Liver (tissue), 9 donors: ENCODE results near the gene CTTNBP2. TPM values are rescaled to one million over a fixed set of nuclear protein-coding genes. Genes with fewer than 3 reads are reported as not detected.

Experiments used
- DNase-seq: peaks from one replicate; pipeline ENCODE4 v3.0.0-alpha.2; 2017; ENCODE audit warnings: low spot score
- H3K27ac ChIP-seq, 2 donors: one replicate each; pipeline ENCODE4 v1.7.0; 2013; ENCODE audit warnings: inconsistent platforms in 2 of 2, low read length in 2 of 2, control low read depth in 1 of 2, low read depth in 1 of 2, mild to moderate bottlenecking in 1 of 2
- H3K27me3 ChIP-seq, 4 donors: one replicate each; pipeline versions ENCODE4 v1.6.1 to v1.7.0; 2013; ENCODE audit warnings: low read length in 3 of 4, inconsistent platforms in 1 of 4, mild to moderate bottlenecking in 1 of 4, moderate library complexity in 1 of 4; ENCODE audit not compliant: control insufficient read depth in 4 of 4, insufficient read depth in 4 of 4
- H3K36me3 ChIP-seq, 4 donors: one replicate each; pipeline versions ENCODE4 v1.6.1 to v1.7.0; 2013; ENCODE audit warnings: low read length in 3 of 4, mild to moderate bottlenecking in 3 of 4, low read depth in 1 of 4, moderate library complexity in 1 of 4; ENCODE audit not compliant: control insufficient read depth in 4 of 4, insufficient read depth in 3 of 4
- H3K4me1 ChIP-seq, 4 donors: one replicate each; pipeline versions ENCODE4 v1.6.1 to v1.7.0; 2013; ENCODE audit warnings: low read length in 3 of 4, mild to moderate bottlenecking in 3 of 4, moderate library complexity in 1 of 4; ENCODE audit not compliant: control insufficient read depth in 4 of 4, insufficient read depth in 4 of 4
- H3K4me3 ChIP-seq, 3 donors: one replicate each; pipeline versions ENCODE4 v1.6.1 to v1.7.0; 2013; ENCODE audit warnings: low read length in 3 of 3, control low read depth in 1 of 3, low read depth in 1 of 3, mild to moderate bottlenecking in 1 of 3
- H3K9ac ChIP-seq, 2 donors: one replicate each; pipeline ENCODE4 v1.7.0; 2013; ENCODE audit warnings: low read length in 2 of 2, mild to moderate bottlenecking in 2 of 2, moderate library complexity in 2 of 2, control low read depth in 1 of 2, low read depth in 1 of 2
- H3K9me3 ChIP-seq, 4 donors: one replicate each; pipeline versions ENCODE4 v1.6.1 to v1.7.0; 2013; ENCODE audit warnings: low read length in 3 of 4; ENCODE audit not compliant: control insufficient read depth in 4 of 4
- ATF3 ChIP-seq: IDR thresholded peaks from 2 replicates; pipeline ENCODE4 v1.6.1; 2016; ENCODE audit warnings: antibody characterized with exemption
- CTCF ChIP-seq: fragments of 150-350 bp; IDR thresholded peaks from 2 replicates; pipeline ENCODE4 v1.5.1; 2017; ENCODE audit warnings: improper control_type of control experiment, low read depth, low read length; ENCODE audit not compliant: missing input control
- EGR1 ChIP-seq, 2 donors: IDR thresholded peaks; 2 replicates each; pipeline ENCODE4 v1.6.1; 2016 to 2018; ENCODE audit warnings: antibody characterized with exemption in 2 of 2, low read depth in 2 of 2
- FOXA1 ChIP-seq: IDR thresholded peaks from 2 replicates; pipeline ENCODE4 v1.6.1; 2016; ENCODE audit warnings: antibody characterized with exemption
- FOXA2 ChIP-seq: IDR thresholded peaks from 2 replicates; pipeline ENCODE4 v1.6.1; 2016; ENCODE audit warnings: antibody characterized with exemption
- GABPA ChIP-seq, 2 donors: IDR thresholded peaks in 1 of 2; conservative IDR thresholded peaks in 1 of 2; 2 replicates each; pipeline ENCODE4 v1.6.1; 2016; ENCODE audit warnings: antibody characterized with exemption in 2 of 2, mild to moderate bottlenecking in 1 of 2, moderate library complexity in 1 of 2
- HNF4A ChIP-seq, 2 donors: conservative IDR thresholded peaks; 2 replicates each; pipeline ENCODE4 v1.6.1; 2016; ENCODE audit warnings: antibody characterized with exemption in 2 of 2, mild to moderate bottlenecking in 2 of 2
- HNF4G ChIP-seq: IDR thresholded peaks from 2 replicates; pipeline ENCODE4 v1.6.1; 2016; ENCODE audit warnings: antibody characterized with exemption
- JUND ChIP-seq, 2 donors: IDR thresholded peaks; 2 replicates each; pipeline ENCODE4 v1.6.1; 2016; ENCODE audit warnings: antibody characterized with exemption in 2 of 2
- MAX ChIP-seq: IDR thresholded peaks from 2 replicates; pipeline ENCODE4 v1.6.1; 2016; ENCODE audit warnings: antibody characterized with exemption
- NR2F2 ChIP-seq: IDR thresholded peaks from 2 replicates; pipeline ENCODE4 v1.6.1; 2016; ENCODE audit warnings: antibody characterized with exemption
- RAD21 ChIP-seq, 2 donors: IDR thresholded peaks; 2 replicates each; pipeline ENCODE4 v1.6.1; 2016; ENCODE audit warnings: antibody characterized with exemption in 2 of 2, mild to moderate bottlenecking in 2 of 2
- REST ChIP-seq: IDR thresholded peaks from 2 replicates; pipeline ENCODE4 v1.6.1; 2016; ENCODE audit warnings: antibody characterized with exemption, mild to moderate bottlenecking
- RXRA ChIP-seq, 2 donors: IDR thresholded peaks; 2 replicates each; pipeline ENCODE4 v1.6.1; 2017 to 2018; ENCODE audit warnings: antibody characterized with exemption in 2 of 2, mild to moderate bottlenecking in 1 of 2
- SP1 ChIP-seq: IDR thresholded peaks from 2 replicates; pipeline ENCODE4 v1.6.1; 2018; ENCODE audit warnings: antibody characterized with exemption, mild to moderate bottlenecking
- TAF1 ChIP-seq: conservative IDR thresholded peaks from 2 replicates; pipeline ENCODE4 v1.6.1; 2016; ENCODE audit warnings: antibody characterized with exemption, mild to moderate bottlenecking
- YY1 ChIP-seq: IDR thresholded peaks from 2 replicates; pipeline ENCODE4 v1.6.1; 2016; ENCODE audit warnings: antibody characterized with exemption, mild to moderate bottlenecking
- ZBTB33 ChIP-seq: IDR thresholded peaks from 2 replicates; pipeline ENCODE4 v1.6.1; 2016; ENCODE audit warnings: antibody characterized with exemption
- whole genome bisulfite sequencing: extraction: QIAGEN DNeasy Blood & Tissue Kit; methylation state at CpG from one replicate; pipeline ENCODE4 v1.1.7; 2013; 5-methylcytosine and 5-hydroxymethylcytosine counted together
- polyA plus RNA-seq, 2 donors: library from polyadenylated mRNA; stranded (reverse) in 1 of 2; unstranded in 1 of 2; fragments of 200-250 nt in 1 of 2; fragments of >200 nt in 1 of 2; fragmentation: Nextera tagmentation in 1 of 2; extraction: Ambion mirVana in 1 of 2; gene quantifications; one replicate each; pipeline versions ENCODE4 v1.2.1 to v1.2.3, GENCODE V29; 2013 to 2015
- total RNA-seq, 2 donors: library from RNA; depleted of rRNA; stranded (reverse); fragments of >200 nt; gene quantifications; one replicate each; pipeline ENCODE4 v1.2.3, GENCODE V29; 2014
- donor health status: healthy.
- donor health status: healthy.
- donor health status: healthy.
- donor health status: healthy.
- donor health status: healthy.

The CTTNBP2 gene
- total and polyA plus RNA-seq, 4 donors: 1.2 to 1.7 (median 1.5) TPM

GRCh38 chr7:117737926-117738325 lies 135.3 kb downstream of the CTTNBP2 start:
- Histone ChIP-seq H3K27ac (no peak overlapping the region), H3K4me1 (no peaks in the 10 kb centered on the region), H3K9ac (no peak overlapping the region), H3K9me3 (no peaks in the 10 kb centered on the region), H3K4me3 (no peak overlapping the region), H3K27me3 (no peaks in the 10 kb centered on the region), H3K36me3 (no peaks in the 10 kb centered on the region)
- TF ChIP-seq ATF3 (no peak), JUND (IDR thresholded peaks at IDR 0.05) (no peak), REST (no peak), MAX (no peak), YY1 (no peak), FOXA2 (no peak), TAF1 (no peak), FOXA1 (no peak), HNF4G (no peak), RXRA (IDR thresholded peaks at IDR 0.05) (no peak), ZBTB33 (no peak), CTCF (no peak), RAD21 (IDR thresholded peaks at IDR 0.05) (no peak), HNF4A (conservative IDR thresholded peaks at IDR 0.05) (no peak), GABPA (IDR thresholded peaks at IDR 0.05 in 1 of 2, conservative IDR thresholded peaks at IDR 0.05 in 1 of 2) (no peak), NR2F2 (no peak), SP1 (no peak)
- DNase-seq: no peak
- 93% methylated on average over 9 of the region's 9 CpGs for WGBS

GRCh38 chr7:117731455-117731854 lies 141.8 kb downstream of the CTTNBP2 start:
- no peak for DNase-seq
- H3K9ac ChIP-seq: no peak overlapping the region
- no peak overlapping the region for H3K27ac ChIP-seq
- no peaks in the 10 kb centered on the region for H3K9me3 ChIP-seq
- H3K36me3 ChIP-seq: no peaks in the 10 kb centered on the region
- 72% methylated on average over 6 of the region's 6 CpGs for WGBS
- H3K4me3 ChIP-seq: no peak overlapping the region
- no peaks in the 10 kb centered on the region for H3K4me1 ChIP-seq
- H3K27me3 ChIP-seq: no peaks in the 10 kb centered on the region
- TF ChIP-seq ATF3: no peak
- no peak for TF ChIP-seq FOXA1
- no peak for TF ChIP-seq RXRA (IDR thresholded peaks at IDR 0.05)
- no peak for TF ChIP-seq MAX
- TF ChIP-seq EGR1 (IDR thresholded peaks at IDR 0.05; ENCODE audit: low read depth in 2 of 2): no peak
- no peak for TF ChIP-seq REST
- TF ChIP-seq RAD21 (IDR thresholded peaks at IDR 0.05): no peak
- TF ChIP-seq ZBTB33: no peak
- TF ChIP-seq SP1: no peak
- TF ChIP-seq HNF4A (conservative IDR thresholded peaks at IDR 0.05): no peak
- no peak for TF ChIP-seq TAF1
- no peak for TF ChIP-seq HNF4G
